CD8-positive, alpha-beta memory T cell (primary cell): ENCODE data around the gene MCM8. TPM values are rescaled to one million over a fixed set of nuclear protein-coding genes. Genes with fewer than 3 reads are reported as not detected.

Experiments
- CTCF ChIA-PET: fragments of 350-600 bp; sonication (Branson Sonifier 250); formaldehyde crosslinking; loops from one replicate; lab custom pipeline; 2021; ENCODE audit warnings: antibody characterized with exemption; lab: Charles Lee
- POLR2A ChIA-PET: fragments of 350-600 bp; sonication (Branson Sonifier 250); formaldehyde crosslinking; loops from one replicate; lab custom pipeline; 2021; ENCODE audit warnings: antibody characterized with exemption; lab: Charles Lee
- DNase-seq, 5 donors: peaks; one replicate each; pipeline versions ENCODE4 v3.0.0 to v3.0.0-alpha.2; 2020 to 2022; ENCODE audit warnings: mixed read lengths in 1 of 5
- H3K27ac ChIP-seq: one replicate; pipeline ENCODE4 v1.7.0; 2013; ENCODE audit warnings: low read depth, mild to moderate bottlenecking, low read length, moderate library complexity
- H3K27me3 ChIP-seq: 2 replicates; pipeline ENCODE4 v1.7.0; 2013; ENCODE audit warnings: low read length, mild to moderate bottlenecking; ENCODE audit not compliant: insufficient read depth, poor library complexity, severe bottlenecking
- H3K36me3 ChIP-seq: 2 replicates; pipeline ENCODE4 v1.7.0; 2013; ENCODE audit warnings: mild to moderate bottlenecking, low read length, moderate library complexity; ENCODE audit not compliant: insufficient read depth
- H3K4me1 ChIP-seq: 2 replicates; pipeline ENCODE4 v1.7.0; 2013; ENCODE audit warnings: mild to moderate bottlenecking, low read length, moderate library complexity; ENCODE audit not compliant: insufficient read depth
- H3K4me3 ChIP-seq: 2 replicates; pipeline ENCODE4 v1.7.0; 2013; ENCODE audit warnings: mild to moderate bottlenecking, low read length
- H3K9me3 ChIP-seq: 2 replicates; pipeline ENCODE4 v1.7.0; 2013; ENCODE audit warnings: mild to moderate bottlenecking, low read length
- H3K27ac Mint-ChIP-seq, 8 donors: one replicate each; pipeline ENCODE4 v1.8.0; 2020 to 2021; ENCODE audit warnings: mixed read lengths in 8 of 8, mild to moderate bottlenecking in 6 of 8, inconsistent platforms in 3 of 8, moderate library complexity in 3 of 8
- H3K27me3 Mint-ChIP-seq, 2 donors: one replicate each; pipeline ENCODE4 v1.8.0; 2020 to 2021; ENCODE audit warnings: mixed read lengths in 2 of 2, mild to moderate bottlenecking in 1 of 2, moderate library complexity in 1 of 2
- H3K36me3 Mint-ChIP-seq, 3 donors: one replicate each; pipeline ENCODE4 v1.8.0; 2020 to 2021; ENCODE audit warnings: mixed read lengths in 3 of 3, inconsistent platforms in 1 of 3, mild to moderate bottlenecking in 1 of 3
- H3K4me1 Mint-ChIP-seq, 3 donors: one replicate each; pipeline ENCODE4 v1.8.0; 2020 to 2021; ENCODE audit warnings: mixed read lengths in 3 of 3, inconsistent platforms in 1 of 3, mild to moderate bottlenecking in 1 of 3
- H3K4me3 Mint-ChIP-seq, 7 donors: one replicate each; pipeline ENCODE4 v1.8.0; 2020 to 2021; ENCODE audit warnings: mixed read lengths in 7 of 7, mild to moderate bottlenecking in 6 of 7, moderate library complexity in 4 of 7, inconsistent platforms in 2 of 7
- H3K9me3 Mint-ChIP-seq, 5 donors: one replicate each; pipeline ENCODE4 v1.8.0; 2020 to 2022; ENCODE audit warnings: mixed read lengths in 5 of 5, mild to moderate bottlenecking in 3 of 5, moderate library complexity in 2 of 5, inconsistent platforms in 1 of 5
- polyA plus RNA-seq: library from polyadenylated mRNA; unstranded; fragments of 300-500 nt; fragmentation: Illumina TruSeq; gene quantifications from one replicate; pipeline ENCODE4 v1.2.3, GENCODE V29; 2021
- total RNA-seq, 2 experiments: library from RNA; stranded (reverse); gene quantifications; one replicate each; pipeline ENCODE4 v1.2.3, GENCODE V29; 2021

Gene MCM8
- total and polyA plus RNA-seq, 3 experiments from 2014 or later, result 0.35 to 33.8 (median 31.9) TPM

DNA sequence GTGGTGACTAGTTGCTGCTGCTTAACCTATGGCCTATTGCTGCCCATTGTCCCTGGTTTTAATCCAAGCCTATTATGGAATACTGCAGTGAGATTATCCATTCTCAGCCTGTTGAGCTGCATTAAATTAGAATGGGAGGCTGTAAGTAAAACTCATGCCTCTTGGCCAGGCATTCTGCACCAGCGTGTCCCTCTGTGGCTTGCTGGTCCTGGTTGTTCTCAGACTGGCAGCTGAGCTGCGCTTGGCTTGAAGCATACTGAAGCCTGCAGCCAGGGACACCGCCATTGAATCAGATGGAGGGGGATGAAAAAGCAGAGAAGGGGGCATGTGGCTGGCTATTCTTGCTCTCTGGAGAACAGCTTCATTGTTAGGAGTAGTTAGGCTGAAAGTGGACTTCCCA, 87.8 kb downstream of the MCM8 start:
- Histone ChIP-seq H3K9me3 (no peaks in the 10 kb centered on the region), H3K36me3 (peaks cover 36% of the 10 kb centered on the region), H3K4me3 (no peak overlapping the region), H3K4me1 (no peaks in the 10 kb centered on the region), H3K27ac (no peak overlapping the region), H3K27me3 (no peaks in the 10 kb centered on the region)
- H3K4me3 Mint-ChIP-seq, result no peak overlapping the region
- H3K36me3 Mint-ChIP-seq, result peaks cover 19 to 82% (median 26%) of the 10 kb centered on the region in 3 donors
- POLR2A ChIA-PET, result no interaction called here
- peak overlapping the region in 1 of 8 donors; percentile 87 for H3K27ac Mint-ChIP-seq
- H3K9me3 Mint-ChIP-seq, result no peaks in the 10 kb centered on the region
- no peaks in the 10 kb centered on the region for H3K27me3 Mint-ChIP-seq
- CTCF ChIA-PET, result no interaction called here
- DNase-seq, result no peak
- H3K4me1 Mint-ChIP-seq, result peaks cover 0 to 9% (median 3%) of the 10 kb centered on the region in 3 donors

DNA sequence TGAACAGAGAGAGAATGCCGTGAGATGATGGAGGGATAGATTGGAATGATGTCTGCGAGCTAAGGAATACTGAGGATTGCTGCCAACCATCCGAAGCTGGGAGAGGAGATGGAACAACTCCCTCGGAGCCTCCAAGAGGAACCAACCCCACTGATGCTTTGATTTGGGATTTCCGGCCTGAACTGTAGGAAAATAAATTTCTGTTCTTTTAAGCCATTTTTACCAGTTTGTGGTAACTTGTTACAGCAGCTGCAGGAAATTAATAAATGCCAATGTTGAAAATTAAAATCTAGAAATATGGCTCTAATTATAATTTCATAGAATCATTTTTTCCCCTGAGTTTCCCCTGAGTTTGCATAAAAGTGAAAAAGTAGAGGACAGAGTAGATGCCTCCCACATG, 89.3 kb downstream of the MCM8 start:
- Mint-ChIP-seq H3K27ac (peak overlapping the region in 2 of 8 donors; percentile 6 to 57), H3K36me3 (peaks cover 15 to 66% (median 16%) of the 10 kb centered on the region in 3 donors), H3K9me3 (no peaks in the 10 kb centered on the region), H3K4me1 (peaks cover 0 to under 1% (median under 1%) of the 10 kb centered on the region in 3 donors), H3K4me3 (peak overlapping the region in 1 of 7 donors; percentile 3), H3K27me3 (no peaks in the 10 kb centered on the region)
- POLR2A ChIA-PET, result no interaction called here
- H3K27ac ChIP-seq, result no peak overlapping the region
- H3K9me3 ChIP-seq, result no peaks in the 10 kb centered on the region
- H3K4me3 ChIP-seq, result no peak overlapping the region
- H3K36me3 ChIP-seq, result peaks cover 25% of the 10 kb centered on the region
- no peaks in the 10 kb centered on the region for H3K27me3 ChIP-seq
- no peak for DNase-seq
- CTCF ChIA-PET, result no interaction called here
- no peaks in the 10 kb centered on the region for H3K4me1 ChIP-seq

DNA sequence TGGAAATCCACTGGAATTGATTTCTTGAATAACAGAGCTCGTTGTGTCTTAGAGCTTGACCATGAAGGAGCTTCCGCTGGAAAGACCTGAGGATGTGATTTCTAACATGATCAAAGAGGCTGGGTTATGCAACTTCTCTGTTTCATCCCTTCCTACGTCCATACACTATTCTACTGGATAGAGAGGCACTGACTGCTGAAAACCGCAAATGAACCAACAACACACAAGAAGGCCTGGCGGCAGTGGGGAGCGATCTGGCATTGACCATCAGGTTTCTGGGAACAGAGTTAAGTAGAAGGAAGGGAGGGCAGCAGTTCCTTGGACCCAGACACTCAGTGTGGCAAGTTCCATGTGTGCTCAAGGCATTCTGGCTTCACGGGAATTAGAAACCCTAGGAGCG, 90.1 kb downstream of the MCM8 start:
- Histone ChIP-seq H3K4me3 (no peak overlapping the region), H3K4me1 (no peaks in the 10 kb centered on the region), H3K27me3 (no peaks in the 10 kb centered on the region), H3K9me3 (no peaks in the 10 kb centered on the region), H3K36me3 (peaks cover 23% of the 10 kb centered on the region), H3K27ac (no peak overlapping the region)
- Mint-ChIP-seq H3K36me3 (peaks cover 13 to 62% (median 14%) of the 10 kb centered on the region in 3 donors), H3K4me3 (no peak overlapping the region), H3K4me1 (no peaks in the 10 kb centered on the region), H3K9me3 (no peaks in the 10 kb centered on the region), H3K27me3 (no peaks in the 10 kb centered on the region), H3K27ac (no peak overlapping the region)
- ChIA-PET CTCF (no interaction called here), POLR2A (no interaction called here)
- DNase-seq, result no peak

DNA sequence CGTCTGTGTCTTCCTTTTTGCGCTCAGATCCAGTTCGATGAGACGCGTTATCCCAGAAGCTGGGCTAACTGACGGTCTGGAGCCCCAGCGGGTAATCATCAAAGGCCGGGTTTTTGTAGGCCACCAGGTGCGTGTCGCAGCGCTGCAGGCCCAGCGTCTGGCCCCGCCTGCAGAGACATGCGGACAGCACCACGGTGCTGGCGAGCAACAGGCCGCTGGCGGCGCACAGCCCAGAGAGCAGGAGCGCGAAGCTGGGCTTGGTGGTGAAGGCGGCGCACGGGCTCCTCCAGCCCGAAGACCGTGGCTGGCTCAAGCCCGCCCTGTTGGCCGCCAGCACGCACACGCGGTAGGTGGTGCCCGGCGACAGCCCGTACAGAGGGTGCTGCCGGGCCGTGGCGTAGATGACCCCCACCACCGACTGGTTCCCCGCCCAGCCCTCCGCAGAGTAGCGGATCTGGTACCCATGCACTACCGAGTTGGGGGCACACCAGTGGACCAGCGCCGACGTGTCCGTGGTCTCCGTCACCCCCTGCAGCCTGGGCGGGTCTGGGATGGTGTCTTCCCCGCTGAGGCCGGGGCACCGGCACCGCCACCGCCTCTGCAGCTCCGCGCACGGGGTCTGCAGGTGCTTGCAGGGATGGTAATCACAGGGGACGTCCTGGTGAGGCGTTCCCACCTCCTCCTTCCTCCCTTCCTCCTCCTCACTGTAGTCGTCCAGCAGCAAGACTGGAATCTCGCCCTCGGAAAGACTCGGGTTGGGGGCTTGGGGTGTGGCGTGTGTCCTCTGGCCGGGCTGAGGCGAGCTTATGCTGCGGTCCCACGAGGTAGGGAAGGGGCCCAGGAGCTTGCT, 90.7 kb downstream of the MCM8 start:
- Histone ChIP-seq H3K36me3 (peaks cover 21% of the 10 kb centered on the region), H3K27ac (no peak overlapping the region), H3K9me3 (no peaks in the 10 kb centered on the region), H3K4me1 (no peaks in the 10 kb centered on the region), H3K4me3 (no peak overlapping the region), H3K27me3 (no peaks in the 10 kb centered on the region)
- ChIA-PET POLR2A (no interaction called here), CTCF (no interaction called here)
- no peak for DNase-seq
- no peaks in the 10 kb centered on the region for H3K9me3 Mint-ChIP-seq
- no peaks in the 10 kb centered on the region for H3K4me1 Mint-ChIP-seq
- H3K27ac Mint-ChIP-seq, result no peak overlapping the region
- no peak overlapping the region for H3K4me3 Mint-ChIP-seq
- peaks cover 13 to 59% (median 14%) of the 10 kb centered on the region in 3 donors for H3K36me3 Mint-ChIP-seq
- H3K27me3 Mint-ChIP-seq, result no peaks in the 10 kb centered on the region

DNA sequence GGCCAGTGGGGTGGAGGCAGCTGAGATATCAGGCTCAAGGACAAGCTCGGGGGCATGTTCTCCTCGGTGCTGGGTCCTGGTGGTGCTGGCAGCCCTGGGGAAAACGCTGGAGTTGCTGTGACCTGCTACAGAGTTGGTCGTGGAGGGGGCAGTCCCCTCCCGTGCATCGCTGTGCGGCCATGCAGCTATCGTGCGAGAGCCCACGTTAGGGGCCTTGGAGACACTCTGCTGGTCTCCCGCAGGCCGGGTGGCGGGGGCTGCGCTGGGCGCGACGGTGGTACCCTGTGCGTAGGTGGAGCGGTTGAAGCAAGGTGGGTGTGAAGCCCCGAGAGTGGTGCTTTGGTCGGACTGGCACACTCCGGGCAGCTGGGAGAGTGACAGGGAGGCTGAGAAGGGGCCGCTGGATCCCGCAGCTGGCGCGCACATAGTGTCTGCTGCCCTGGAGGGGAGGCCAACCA, 91.4 kb downstream of the MCM8 start:
- H3K36me3 Mint-ChIP-seq, result peaks cover 13 to 53% (median 14%) of the 10 kb centered on the region in 3 donors
- DNase-seq, result no peak
- H3K4me3 Mint-ChIP-seq, result no peak overlapping the region
- no peak overlapping the region for H3K27ac ChIP-seq
- no peaks in the 10 kb centered on the region for H3K4me1 Mint-ChIP-seq
- ChIA-PET POLR2A (no interaction called here), CTCF (no interaction called here)
- H3K9me3 Mint-ChIP-seq, result no peaks in the 10 kb centered on the region
- H3K9me3 ChIP-seq, result no peaks in the 10 kb centered on the region
- no peak overlapping the region for H3K4me3 ChIP-seq
- H3K27me3 Mint-ChIP-seq, result no peaks in the 10 kb centered on the region
- H3K4me1 ChIP-seq, result no peaks in the 10 kb centered on the region
- no peak overlapping the region for H3K27ac Mint-ChIP-seq
- no peaks in the 10 kb centered on the region for H3K27me3 ChIP-seq
- peaks cover 14% of the 10 kb centered on the region for H3K36me3 ChIP-seq

DNA sequence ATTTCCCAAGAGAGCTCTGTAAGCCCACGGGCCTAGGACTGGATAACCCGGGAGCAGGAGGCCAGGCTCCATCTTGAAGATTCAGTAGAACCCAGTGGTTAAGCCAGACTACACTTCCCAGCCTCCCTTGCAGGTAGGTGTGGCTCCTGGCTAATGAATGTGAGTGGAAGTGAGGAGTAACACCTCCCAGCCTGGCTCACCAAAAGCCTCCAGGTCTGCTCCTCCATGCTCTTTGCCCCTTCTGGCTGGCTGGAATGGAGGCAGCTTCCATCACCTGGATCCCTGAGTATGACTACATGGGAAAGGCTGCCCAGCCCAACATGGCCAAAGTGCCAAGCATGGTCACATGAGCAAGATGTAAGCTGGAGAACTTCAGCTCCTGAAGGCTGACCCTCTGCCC, 93.7 kb downstream of the MCM8 start:
- Mint-ChIP-seq H3K4me3 (no peak overlapping the region), H3K27ac (no peak overlapping the region), H3K27me3 (no peaks in the 10 kb centered on the region), H3K4me1 (no peaks in the 10 kb centered on the region), H3K9me3 (no peaks in the 10 kb centered on the region), H3K36me3 (peaks cover 11 to 32% (median 14%) of the 10 kb centered on the region in 3 donors)
- Histone ChIP-seq H3K4me1 (no peaks in the 10 kb centered on the region), H3K27ac (no peak overlapping the region), H3K27me3 (no peaks in the 10 kb centered on the region), H3K4me3 (no peak overlapping the region), H3K36me3 (peaks cover 6% of the 10 kb centered on the region), H3K9me3 (no peaks in the 10 kb centered on the region)
- CTCF ChIA-PET, result no interaction called here
- no peak for DNase-seq
- POLR2A ChIA-PET, result no interaction called here

DNA sequence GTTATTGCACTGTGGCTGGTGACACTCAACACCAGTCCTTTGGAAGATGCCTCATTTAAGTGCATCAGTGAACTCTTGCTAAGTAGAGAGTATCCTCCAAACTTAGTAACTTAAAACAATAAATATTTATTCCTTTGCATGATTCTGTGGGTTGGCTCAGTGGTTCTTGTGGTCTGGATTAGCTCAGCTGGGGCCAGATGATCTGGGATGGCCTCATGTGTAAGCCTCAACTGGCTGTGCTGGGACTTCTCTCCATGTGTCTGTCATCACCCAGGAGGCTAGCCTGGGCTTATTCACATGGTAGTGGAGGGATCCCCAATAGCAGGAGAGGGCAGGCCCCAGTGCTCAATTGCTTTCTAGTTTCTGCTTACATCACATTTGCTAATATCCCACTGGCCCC, 95.1 kb downstream of the MCM8 start:
- CTCF ChIA-PET, result no interaction called here
- Mint-ChIP-seq H3K36me3 (peaks cover 2 to 17% (median 8%) of the 10 kb centered on the region in 3 donors), H3K9me3 (no peaks in the 10 kb centered on the region), H3K4me1 (no peaks in the 10 kb centered on the region), H3K27ac (peak overlapping the region in 1 of 8 donors; percentile 47), H3K27me3 (peaks cover 0 to 4% of the 10 kb centered on the region in 2 donors), H3K4me3 (no peak overlapping the region)
- POLR2A ChIA-PET, result no interaction called here
- Histone ChIP-seq H3K27me3 (no peaks in the 10 kb centered on the region), H3K4me3 (no peak overlapping the region), H3K4me1 (no peaks in the 10 kb centered on the region), H3K9me3 (no peaks in the 10 kb centered on the region), H3K27ac (no peak overlapping the region), H3K36me3 (peaks cover 3% of the 10 kb centered on the region)
- DNase-seq, result no peak

DNA sequence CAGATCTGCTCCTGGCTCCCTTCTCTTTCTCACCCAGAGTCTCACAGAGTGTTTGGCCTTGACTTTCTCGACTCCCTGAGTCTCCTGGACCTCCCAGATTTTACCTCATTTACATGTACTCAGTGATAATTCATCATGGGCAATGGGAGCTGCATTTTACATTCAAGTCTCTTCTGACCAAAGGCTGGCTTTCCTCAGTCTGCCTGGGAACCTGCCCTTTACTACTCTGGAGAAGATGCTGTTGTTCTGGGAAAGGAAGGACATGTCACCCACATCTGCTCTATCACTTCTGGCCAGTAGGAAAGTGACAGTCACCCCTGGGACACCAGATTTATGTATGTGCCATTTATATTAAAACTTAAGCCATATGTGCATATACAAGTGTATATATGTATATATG, 96.0 kb downstream of the MCM8 start:
- H3K36me3 Mint-ChIP-seq, result peaks cover 0 to 13% (median 6%) of the 10 kb centered on the region in 3 donors
- DNase-seq, result no peak
- CTCF ChIA-PET, result no interaction called here
- H3K27me3 Mint-ChIP-seq, result peaks cover 3 to 9% of the 10 kb centered on the region in 2 donors
- POLR2A ChIA-PET, result no interaction called here
- H3K27me3 ChIP-seq, result no peaks in the 10 kb centered on the region
- no peak overlapping the region for H3K4me3 ChIP-seq
- H3K27ac ChIP-seq, result no peak overlapping the region
- no peaks in the 10 kb centered on the region for H3K4me1 Mint-ChIP-seq
- H3K4me3 Mint-ChIP-seq, result no peak overlapping the region
- no peak overlapping the region for H3K27ac Mint-ChIP-seq
- H3K9me3 ChIP-seq, result no peaks in the 10 kb centered on the region
- no peaks in the 10 kb centered on the region for H3K36me3 ChIP-seq
- no peaks in the 10 kb centered on the region for H3K9me3 Mint-ChIP-seq
- H3K4me1 ChIP-seq, result no peaks in the 10 kb centered on the region
